RKO (cell line): ENCODE results near the gene GATA5.

Experiments
- DNase-seq: peaks from one replicate; pipeline ENCODE4 v3.0.0-alpha.2; 2016; ENCODE audit warnings: low spot score

GATA5 gene

GRCh38 chr20:62472941-62473585 lies 2.7 kb downstream of the GATA5 start:
- DNase-seq: no peak

- DNase-seq: no peak
Measured at GRCh38 chr20:62472138-62472940, 3.5 kb downstream of the GATA5 start.

GRCh38 chr20:62470459-62470858 lies 5.3 kb downstream of the GATA5 start:
- no peak for DNase-seq

DNA sequence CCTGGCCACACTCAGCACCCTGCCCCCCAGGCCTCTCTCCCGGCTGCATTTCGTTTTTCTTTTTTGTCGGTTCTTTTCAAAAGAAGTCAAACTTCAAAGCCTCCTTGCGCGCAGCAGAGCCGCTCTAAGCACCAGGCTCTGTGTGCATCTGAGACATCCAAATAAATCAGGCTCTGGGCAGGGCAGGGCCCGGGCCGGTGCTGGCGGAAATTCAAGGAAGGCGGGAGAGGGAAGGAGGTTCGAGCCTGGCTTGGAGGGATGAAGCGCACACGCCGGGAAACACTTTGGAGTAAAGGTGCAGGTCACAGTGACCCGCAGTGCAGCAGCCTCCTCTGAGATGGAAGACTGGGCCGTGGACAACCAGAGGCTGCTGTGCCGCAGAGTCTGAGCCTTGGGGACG lies 5.8 kb downstream of the GATA5 start:
- DNase-seq: no peak

GRCh38 chr20:62469352-62469751 lies 6.4 kb downstream of the GATA5 start:
- no peak for DNase-seq

DNA sequence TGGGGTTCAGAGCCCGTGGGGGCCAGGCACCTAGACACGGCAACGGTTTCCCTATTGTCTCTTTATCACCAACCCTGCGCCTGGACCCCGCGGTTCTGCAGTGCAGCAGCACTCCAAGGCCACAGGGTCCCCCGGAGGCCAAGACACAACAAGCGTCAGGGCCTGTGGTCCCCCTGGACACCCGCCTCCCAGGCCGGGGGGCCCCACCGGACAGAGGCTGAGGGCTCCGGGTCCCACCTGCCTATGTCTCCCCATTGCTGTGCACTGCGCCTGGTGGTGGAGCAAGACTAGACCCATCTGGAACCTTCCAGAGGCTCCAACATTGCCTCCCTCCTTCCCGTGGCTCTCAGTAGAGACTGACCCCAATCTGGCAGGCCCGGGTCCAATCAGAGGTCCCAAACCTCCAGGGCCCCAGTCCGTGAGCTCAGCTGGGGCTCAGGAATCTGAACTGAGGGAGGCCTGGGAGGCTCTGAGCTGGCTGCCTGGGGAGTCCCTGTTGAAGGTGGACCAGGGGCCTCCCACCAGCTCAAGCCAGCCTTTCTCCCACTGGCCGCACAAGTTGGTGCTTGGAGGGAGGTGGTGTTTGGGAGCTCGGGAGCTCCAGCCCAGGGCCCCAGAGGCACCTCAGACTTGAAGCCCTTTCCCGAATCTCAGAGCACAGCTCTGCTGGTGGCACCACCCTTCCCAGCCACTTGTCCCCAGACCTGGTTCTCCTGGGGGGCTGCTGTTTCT lies 8.8 kb downstream of the GATA5 start:
- no peak for DNase-seq

GRCh38 chr20:62466072-62466760 lies 9.6 kb downstream of the GATA5 start:
- DNase-seq: no peak

DNA sequence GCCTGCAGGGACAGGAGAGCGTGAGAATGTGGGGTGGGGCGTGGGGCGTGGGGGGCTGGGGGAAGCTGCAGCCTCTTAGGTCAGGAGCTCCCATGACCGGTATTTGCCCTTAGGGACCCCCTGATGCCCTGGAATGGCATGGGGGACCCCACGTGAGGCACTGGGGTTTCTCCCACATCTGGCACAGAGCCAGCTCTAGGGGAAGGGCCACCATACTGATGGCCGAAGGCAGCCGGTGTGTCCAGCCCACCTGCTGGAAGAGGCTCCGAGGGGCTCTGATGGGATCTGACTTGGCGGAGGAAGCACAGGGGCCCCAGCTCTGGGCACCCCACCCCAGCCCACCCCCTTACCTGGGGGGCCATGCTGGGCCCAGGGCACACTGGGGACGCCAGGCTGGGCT lies 10.8 kb downstream of the GATA5 start:
- DNase-seq: no peak

- no peak for DNase-seq
Measured at GRCh38 chr20:62464425-62464770, 11.4 kb downstream of the GATA5 start.

- DNase-seq: no peak
Measured at GRCh38 chr20:62463651-62464424, 12.0 kb downstream of the GATA5 start.

- DNase-seq: no peak
Measured at GRCh38 chr20:62462976-62463592, 12.7 kb downstream of the GATA5 start.

DNA sequence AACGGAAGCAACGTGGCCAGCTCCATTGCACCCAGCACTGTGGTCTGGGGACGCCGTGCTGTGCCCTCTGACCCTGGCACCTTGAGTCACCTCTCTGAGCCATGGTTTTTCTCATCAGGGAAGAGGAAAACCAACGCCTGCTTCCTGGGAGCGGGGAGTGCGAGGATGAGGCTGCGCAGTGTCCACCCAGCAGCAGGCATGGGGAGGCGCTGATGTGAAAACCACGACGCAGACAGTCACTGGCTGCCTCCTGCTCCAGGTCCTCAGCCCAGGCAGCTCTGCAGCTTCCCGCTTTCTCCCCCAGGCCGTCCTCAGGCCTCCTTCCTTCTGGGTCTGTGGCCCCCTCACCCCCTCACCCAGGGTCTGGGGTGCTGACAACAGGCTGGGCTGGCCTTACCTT lies 14.0 kb downstream of the GATA5 start:
- no peak for DNase-seq

GRCh38 chr20:62461157-62461556 lies 14.6 kb downstream of the GATA5 start:
- DNase-seq: no peak

DNA sequence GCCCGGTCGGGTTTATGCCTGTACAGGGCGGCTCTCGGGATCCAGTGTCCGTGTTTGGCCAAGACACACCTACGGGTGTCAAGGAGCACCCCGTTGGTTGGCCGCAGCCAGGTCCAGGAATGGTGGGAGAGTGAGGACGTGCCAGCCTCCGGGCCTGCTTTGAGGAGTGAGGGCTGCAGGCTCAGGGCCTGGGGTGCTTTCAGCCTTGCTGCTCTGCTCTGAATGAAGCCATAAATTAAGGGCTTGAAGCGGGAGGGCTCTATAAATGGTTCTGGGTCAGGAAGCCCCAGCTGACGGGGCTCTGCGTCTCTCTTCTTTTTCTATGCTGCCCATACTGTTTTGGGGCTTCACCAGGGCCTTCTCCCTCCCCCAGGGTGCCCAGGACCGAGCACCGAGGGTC lies 15.1 kb downstream of the GATA5 start:
- DNase-seq: no peak

- DNase-seq: no peak
Measured at GRCh38 chr20:62459488-62459887, 16.3 kb downstream of the GATA5 start.

DNA sequence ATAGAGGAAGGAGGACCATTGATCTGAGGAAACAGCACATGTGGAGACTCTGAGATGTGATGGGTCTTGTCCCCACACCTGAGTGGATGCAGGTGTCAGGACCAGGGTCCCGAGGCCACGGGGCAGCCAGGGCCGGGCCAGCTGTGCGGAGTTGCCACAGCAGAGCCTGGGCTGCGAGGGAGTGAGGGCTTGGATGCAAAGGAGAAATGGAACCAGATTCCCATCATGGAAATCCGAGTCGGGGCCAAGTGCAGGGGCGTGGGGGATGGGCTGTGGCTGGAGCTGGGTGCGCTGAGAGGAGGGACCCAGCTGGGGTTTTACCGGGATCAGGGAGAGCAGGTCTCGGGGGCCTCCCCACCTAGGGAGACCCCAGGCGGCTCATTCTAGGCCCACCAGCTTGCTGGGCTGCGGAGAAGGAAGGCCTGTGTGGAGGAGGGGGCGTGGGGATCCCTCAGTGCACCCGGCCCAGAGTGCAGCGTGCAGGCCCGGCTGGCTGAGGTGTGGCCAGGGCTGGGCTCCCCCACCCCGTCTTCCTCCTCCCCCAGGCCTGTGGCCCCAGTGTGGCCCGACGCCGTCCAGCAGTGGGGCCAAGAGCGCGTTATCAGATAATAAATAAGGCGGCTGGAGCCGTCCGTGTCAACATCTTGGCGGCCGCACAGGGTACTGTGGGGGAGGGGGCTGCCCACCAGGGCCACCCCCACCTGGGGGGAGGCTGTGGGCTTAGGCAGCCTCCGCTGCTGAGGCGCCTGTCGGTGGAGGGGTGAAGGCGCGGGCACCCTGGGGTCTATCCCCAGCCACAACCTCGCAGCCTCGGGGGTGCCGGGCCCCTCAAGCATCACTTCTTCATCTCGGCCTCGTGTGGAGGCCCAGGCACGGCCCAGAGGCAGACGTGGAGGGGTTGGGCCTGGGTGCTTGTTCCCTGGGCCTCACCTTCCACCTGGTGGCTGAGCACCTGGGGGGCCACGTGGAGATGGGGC lies 17.2 kb downstream of the GATA5 start:
- DNase-seq: no peak

GRCh38 chr20:62457831-62458230 lies 18.0 kb downstream of the GATA5 start:
- no peak for DNase-seq

DNA sequence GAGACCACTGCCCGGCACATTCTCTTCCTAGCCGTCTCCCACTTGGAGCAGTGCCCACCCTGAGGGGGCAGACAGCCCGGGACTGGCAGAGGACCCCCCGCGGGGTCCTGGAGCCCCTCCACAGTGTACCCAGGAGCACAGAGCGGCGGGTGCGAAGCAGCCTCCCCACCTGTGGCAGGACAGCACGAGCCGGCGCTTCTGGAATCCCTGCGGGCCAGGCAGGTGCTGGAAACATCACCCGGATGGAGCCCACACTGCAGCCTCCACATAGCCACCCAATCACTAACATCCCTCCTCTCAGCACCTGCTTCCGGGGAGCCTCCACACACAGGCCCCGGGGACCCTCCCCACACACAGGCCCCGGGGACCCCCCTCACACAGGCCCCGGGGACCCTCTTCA lies 18.7 kb downstream of the GATA5 start:
- no peak for DNase-seq

DNA sequence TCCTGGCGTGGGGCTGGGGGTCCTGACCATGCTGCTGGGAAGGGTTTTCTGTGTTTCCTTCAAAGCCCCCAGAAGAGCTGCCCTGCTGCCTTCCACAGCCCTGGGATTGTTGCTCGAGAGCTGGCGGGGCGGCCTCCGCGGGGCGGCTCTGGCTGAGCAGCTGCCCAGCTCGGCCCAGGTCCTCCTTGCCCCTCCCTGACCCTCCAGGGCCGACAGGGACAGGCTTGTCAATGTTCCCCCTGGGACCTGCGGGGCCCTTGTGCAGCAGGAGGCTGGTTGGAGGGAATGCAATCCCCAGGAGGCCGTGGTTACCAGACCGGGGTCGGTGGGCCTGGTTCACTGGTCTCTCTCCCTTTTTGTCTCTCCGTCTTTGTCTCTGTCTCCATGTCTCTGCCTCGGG lies 19.9 kb downstream of the GATA5 start:
- no peak for DNase-seq
